ENCODE results near the gene IGSF21. TPM values are rescaled to one million over a fixed set of nuclear protein-coding genes. Genes with fewer than 3 reads are reported as not detected.

The IGSF21 gene
- polyA plus RNA-seq, 2 donors = 0.06 to 0.13 TPM

GRCh38 chr1:18073066-18073642, 34.4 kb upstream of the IGSF21 start:
- no peaks in the 10 kb centered on the region for H3K27me3 ChIP-seq (ENCODE audit: control insufficient read depth in 1 of 2, insufficient read depth in 2 of 2, low read length in 2 of 2)
- no peak overlapping the region for H3K27ac ChIP-seq (ENCODE audit: low read depth in 2 of 2, low read length in 1 of 2)
- H3K4me3 ChIP-seq (ENCODE audit: low read depth in 1 of 2, low read length in 2 of 2) = no peak overlapping the region
- no peaks in the 10 kb centered on the region for H3K4me1 ChIP-seq (ENCODE audit: control insufficient read depth in 2 of 2, insufficient read depth in 2 of 2, low read length in 1 of 2)
- H3K36me3 ChIP-seq (ENCODE audit: control insufficient read depth in 2 of 2, insufficient read depth in 2 of 2, low read length in 1 of 2) = no peaks in the 10 kb centered on the region
- no peaks in the 10 kb centered on the region for H3K9me3 ChIP-seq (ENCODE audit: control insufficient read depth in 2 of 2, insufficient read depth in 1 of 2, low read depth in 1 of 2, low read length in 1 of 2)
- 69% methylated on average over 11 of the region's 11 CpGs for WGBS, 2 donors

DNA sequence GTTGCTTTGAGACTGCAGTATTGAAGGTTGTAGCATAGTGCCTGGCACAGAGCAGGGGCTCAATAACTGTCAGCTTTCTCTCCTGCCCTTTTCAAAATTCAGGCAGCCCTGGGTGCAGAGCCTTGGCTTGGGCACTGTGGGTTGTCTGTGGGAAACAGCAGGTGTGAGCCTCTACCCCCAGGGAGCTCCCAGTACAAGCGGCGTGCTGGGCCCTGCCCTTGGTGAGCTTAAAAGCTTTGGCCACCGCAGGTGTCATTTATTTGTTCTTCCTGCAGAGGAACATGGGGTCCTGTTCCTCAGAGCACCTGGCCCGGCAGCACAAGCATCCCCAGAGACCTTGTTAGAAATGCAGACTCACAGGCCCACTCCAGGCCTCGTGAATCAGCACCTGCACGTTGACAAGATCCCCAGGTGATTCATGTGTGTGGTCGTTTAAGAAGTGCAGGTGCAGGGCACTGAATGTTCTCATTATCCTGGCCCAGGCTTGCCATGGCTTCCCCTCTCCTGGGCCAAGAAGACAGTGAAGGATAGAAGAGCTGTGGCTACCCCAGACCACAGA, 29.9 kb upstream of the IGSF21 start:
- 31 to 38% methylated on average over 7 of the region's 7 CpGs for WGBS, 2 donors
- H3K4me3 ChIP-seq (ENCODE audit: low read depth in 1 of 2, low read length in 2 of 2) = no peak overlapping the region
- H3K27me3 ChIP-seq (ENCODE audit: control insufficient read depth in 1 of 2, insufficient read depth in 2 of 2, low read length in 2 of 2) = no peaks in the 10 kb centered on the region
- H3K9me3 ChIP-seq (ENCODE audit: control insufficient read depth in 2 of 2, insufficient read depth in 1 of 2, low read depth in 1 of 2, low read length in 1 of 2) = no peaks in the 10 kb centered on the region
- no peaks in the 10 kb centered on the region for H3K4me1 ChIP-seq (ENCODE audit: control insufficient read depth in 2 of 2, insufficient read depth in 2 of 2, low read length in 1 of 2)
- no peaks in the 10 kb centered on the region for H3K36me3 ChIP-seq (ENCODE audit: control insufficient read depth in 2 of 2, insufficient read depth in 2 of 2, low read length in 1 of 2)
- no peak overlapping the region for H3K27ac ChIP-seq (ENCODE audit: low read depth in 2 of 2, low read length in 1 of 2)

DNA sequence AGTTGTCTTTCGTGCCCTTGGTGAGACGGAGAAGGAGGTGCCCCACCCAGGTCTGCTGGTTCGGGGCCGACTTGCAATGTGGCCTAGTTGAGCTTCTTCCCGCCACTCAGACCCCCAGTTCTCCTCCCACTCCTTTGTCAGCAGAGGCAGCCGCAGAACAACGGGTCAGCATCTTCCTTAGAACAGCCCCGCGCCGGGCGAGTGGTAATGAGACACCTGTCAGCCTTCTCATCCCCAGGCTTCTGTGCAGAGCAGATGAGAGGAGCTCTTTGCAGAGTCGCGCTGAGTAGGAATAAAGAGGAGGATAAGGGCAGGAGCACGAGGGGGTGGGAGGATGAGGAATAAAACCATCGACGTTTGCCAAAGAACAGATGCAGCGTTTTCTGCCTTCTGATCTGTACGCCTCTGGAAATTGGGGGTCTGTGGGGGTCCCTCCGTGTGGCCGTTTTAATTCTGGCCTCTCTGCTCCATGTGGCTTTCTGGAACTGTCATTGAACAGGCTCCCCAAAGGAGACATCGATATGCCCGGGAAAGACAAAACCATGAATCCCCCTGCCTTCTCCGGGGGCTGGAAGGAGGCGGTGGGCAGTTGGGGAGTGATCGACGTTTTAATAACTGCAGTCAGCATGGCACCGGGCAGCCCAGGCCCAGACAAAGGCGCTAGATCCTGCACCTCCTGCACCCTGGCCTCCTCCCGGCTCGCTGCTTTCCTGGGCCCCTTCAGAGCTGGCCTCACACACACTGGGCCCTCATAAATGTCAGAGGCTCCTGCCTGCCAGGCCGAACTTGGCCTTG, 27.5 kb upstream of the IGSF21 start:
- no peaks in the 10 kb centered on the region for H3K27me3 ChIP-seq (ENCODE audit: control insufficient read depth in 1 of 2, insufficient read depth in 2 of 2, low read length in 2 of 2)
- 75 to 76% methylated on average over 31 of the region's 31 CpGs for WGBS, 2 donors

GRCh38 chr1:18085387-18086074, 22.1 kb upstream of the IGSF21 start:
- no peaks in the 10 kb centered on the region for H3K4me1 ChIP-seq (ENCODE audit: control insufficient read depth in 2 of 2, insufficient read depth in 2 of 2, low read length in 1 of 2)
- WGBS, 2 donors = 66 to 67% methylated on average over 5 of the region's 5 CpGs
- no peaks in the 10 kb centered on the region for H3K9me3 ChIP-seq (ENCODE audit: control insufficient read depth in 2 of 2, insufficient read depth in 1 of 2, low read depth in 1 of 2, low read length in 1 of 2)
- H3K36me3 ChIP-seq (ENCODE audit: control insufficient read depth in 2 of 2, insufficient read depth in 2 of 2, low read length in 1 of 2) = no peaks in the 10 kb centered on the region
- no peak overlapping the region for H3K4me3 ChIP-seq (ENCODE audit: low read depth in 1 of 2, low read length in 2 of 2)
- H3K27ac ChIP-seq (ENCODE audit: low read depth in 2 of 2, low read length in 1 of 2) = no peak overlapping the region
- peaks cover 0 to 4% of the 10 kb centered on the region in 2 donors for H3K27me3 ChIP-seq (ENCODE audit: control insufficient read depth in 1 of 2, insufficient read depth in 2 of 2, low read length in 2 of 2)

More for the DNA sequence above, 27.5 kb upstream of the IGSF21 start:
- Histone ChIP-seq H3K4me1 (ENCODE audit: control insufficient read depth in 2 of 2, insufficient read depth in 2 of 2, low read length in 1 of 2) (no peaks in the 10 kb centered on the region), H3K27ac (ENCODE audit: low read depth in 2 of 2, low read length in 1 of 2) (no peak overlapping the region), H3K4me3 (ENCODE audit: low read depth in 1 of 2, low read length in 2 of 2) (no peak overlapping the region), H3K36me3 (ENCODE audit: control insufficient read depth in 2 of 2, insufficient read depth in 2 of 2, low read length in 1 of 2) (no peaks in the 10 kb centered on the region), H3K9me3 (ENCODE audit: control insufficient read depth in 2 of 2, insufficient read depth in 1 of 2, low read depth in 1 of 2, low read length in 1 of 2) (no peaks in the 10 kb centered on the region)

DNA sequence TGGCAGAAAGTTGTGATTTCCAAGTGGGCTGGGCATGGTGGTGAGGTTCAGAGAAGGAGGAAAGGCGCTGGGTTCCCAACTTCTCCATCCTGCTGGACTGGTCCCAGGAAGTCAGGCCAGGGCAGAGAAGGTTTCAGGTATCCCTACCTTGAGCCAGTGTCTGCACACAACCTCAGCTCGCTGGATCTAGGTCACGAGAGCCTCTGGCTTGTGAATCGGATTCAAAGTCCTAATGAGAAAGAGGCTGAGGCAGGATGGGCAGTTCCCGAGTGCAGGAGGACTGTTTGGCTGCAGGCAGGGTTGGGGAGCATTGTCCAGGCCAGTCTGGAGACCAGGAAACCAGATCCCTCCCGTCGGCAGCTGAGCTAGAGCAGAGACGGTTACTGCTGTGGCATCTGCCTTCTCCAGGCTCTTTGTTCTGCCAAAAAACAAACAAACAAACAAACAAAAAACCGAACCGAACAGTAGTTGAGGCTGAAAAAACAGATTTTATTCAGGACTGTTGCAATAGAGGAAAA, 19.5 kb upstream of the IGSF21 start:
- Histone ChIP-seq H3K27ac (ENCODE audit: low read depth in 2 of 2, low read length in 1 of 2) (no peak overlapping the region), H3K27me3 (ENCODE audit: control insufficient read depth in 1 of 2, insufficient read depth in 2 of 2, low read length in 2 of 2) (peaks cover 0 to 4% of the 10 kb centered on the region in 2 donors), H3K4me3 (ENCODE audit: low read depth in 1 of 2, low read length in 2 of 2) (no peak overlapping the region), H3K4me1 (ENCODE audit: control insufficient read depth in 2 of 2, insufficient read depth in 2 of 2, low read length in 1 of 2) (no peaks in the 10 kb centered on the region), H3K9me3 (ENCODE audit: control insufficient read depth in 2 of 2, insufficient read depth in 1 of 2, low read depth in 1 of 2, low read length in 1 of 2) (no peaks in the 10 kb centered on the region), H3K36me3 (ENCODE audit: control insufficient read depth in 2 of 2, insufficient read depth in 2 of 2, low read length in 1 of 2) (no peaks in the 10 kb centered on the region)
- WGBS, 2 donors = 25 to 27% methylated on average over 10 of the region's 10 CpGs

GRCh38 chr1:18089488-18089887, 18.1 kb upstream of the IGSF21 start:
- Histone ChIP-seq H3K9me3 (ENCODE audit: control insufficient read depth in 2 of 2, insufficient read depth in 1 of 2, low read depth in 1 of 2, low read length in 1 of 2) (no peaks in the 10 kb centered on the region), H3K4me3 (ENCODE audit: low read depth in 1 of 2, low read length in 2 of 2) (no peak overlapping the region), H3K36me3 (ENCODE audit: control insufficient read depth in 2 of 2, insufficient read depth in 2 of 2, low read length in 1 of 2) (no peaks in the 10 kb centered on the region), H3K27ac (ENCODE audit: low read depth in 2 of 2, low read length in 1 of 2) (no peak overlapping the region), H3K27me3 (ENCODE audit: control insufficient read depth in 1 of 2, insufficient read depth in 2 of 2, low read length in 2 of 2) (peaks cover 0 to 4% of the 10 kb centered on the region in 2 donors), H3K4me1 (ENCODE audit: control insufficient read depth in 2 of 2, insufficient read depth in 2 of 2, low read length in 1 of 2) (no peaks in the 10 kb centered on the region)
- WGBS, 2 donors = 97 to 100% methylated on average over 1 of the region's 1 CpG

DNA sequence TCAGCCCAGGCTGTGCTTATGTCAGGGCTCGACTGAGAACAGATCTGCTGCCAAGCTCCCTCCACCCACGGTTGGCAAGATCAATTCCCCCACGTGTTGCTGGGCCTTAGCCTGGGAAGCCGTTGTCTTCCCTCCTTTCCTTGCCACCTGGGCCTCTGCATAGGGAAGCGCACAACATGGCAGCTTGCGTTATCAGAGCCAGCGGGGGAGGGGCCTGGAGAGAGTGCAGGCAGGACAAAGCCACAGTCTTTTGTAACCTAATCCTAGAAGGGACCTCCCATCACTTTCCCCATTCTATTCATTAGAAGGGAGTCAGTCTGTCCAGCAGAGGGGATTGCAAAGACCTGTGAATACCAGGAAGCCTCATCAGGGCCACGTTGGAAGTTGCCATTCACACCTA, 17.0 kb upstream of the IGSF21 start:
- Histone ChIP-seq H3K27me3 (ENCODE audit: control insufficient read depth in 1 of 2, insufficient read depth in 2 of 2, low read length in 2 of 2) (peaks cover 0 to 4% of the 10 kb centered on the region in 2 donors), H3K9me3 (ENCODE audit: control insufficient read depth in 2 of 2, insufficient read depth in 1 of 2, low read depth in 1 of 2, low read length in 1 of 2) (no peaks in the 10 kb centered on the region), H3K36me3 (ENCODE audit: control insufficient read depth in 2 of 2, insufficient read depth in 2 of 2, low read length in 1 of 2) (no peaks in the 10 kb centered on the region), H3K4me1 (ENCODE audit: control insufficient read depth in 2 of 2, insufficient read depth in 2 of 2, low read length in 1 of 2) (no peaks in the 10 kb centered on the region), H3K4me3 (ENCODE audit: low read depth in 1 of 2, low read length in 2 of 2) (no peak overlapping the region), H3K27ac (ENCODE audit: low read depth in 2 of 2, low read length in 1 of 2) (no peak overlapping the region)
- 19 to 30% methylated on average over 8 of the region's 8 CpGs for WGBS, 2 donors

DNA sequence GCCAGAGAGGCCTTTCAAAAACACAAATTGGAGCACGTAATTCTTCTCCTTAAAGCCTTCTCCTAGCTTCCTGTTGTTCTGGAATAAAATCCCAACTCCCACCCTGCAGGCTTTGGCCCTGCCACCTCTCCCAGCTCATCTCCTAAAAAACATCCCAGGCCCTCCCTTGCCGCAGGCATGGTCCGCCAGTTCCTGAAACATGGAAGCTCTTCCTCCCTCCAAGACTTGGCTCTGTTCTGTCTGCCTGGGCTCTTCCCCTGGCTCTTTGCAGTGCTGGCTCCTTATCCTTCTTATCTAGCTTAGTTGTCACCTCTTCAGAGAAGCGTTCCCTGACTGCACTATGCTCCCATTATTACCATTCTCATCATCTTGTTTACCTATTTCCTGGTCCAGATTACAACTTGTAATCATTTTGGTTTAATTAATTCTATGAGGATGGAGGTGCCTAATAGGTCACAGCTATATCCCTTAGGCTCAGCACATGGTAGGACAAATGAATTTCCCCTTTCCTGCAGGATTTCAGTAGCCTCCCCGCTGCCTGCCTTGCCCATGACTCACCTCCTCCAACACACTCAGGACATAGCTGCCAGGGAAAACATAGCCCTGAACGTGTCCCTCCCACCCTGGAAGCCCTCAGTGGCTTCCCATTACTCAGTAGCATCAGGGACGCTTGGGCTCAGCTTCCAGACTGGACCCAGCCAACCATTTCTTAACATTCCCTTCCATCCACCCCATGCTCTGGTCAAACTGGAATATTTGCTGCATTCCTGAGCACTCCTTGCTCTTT, 15.7 kb upstream of the IGSF21 start:
- H3K27ac ChIP-seq (ENCODE audit: low read depth in 2 of 2, low read length in 1 of 2) = no peak overlapping the region

DNA sequence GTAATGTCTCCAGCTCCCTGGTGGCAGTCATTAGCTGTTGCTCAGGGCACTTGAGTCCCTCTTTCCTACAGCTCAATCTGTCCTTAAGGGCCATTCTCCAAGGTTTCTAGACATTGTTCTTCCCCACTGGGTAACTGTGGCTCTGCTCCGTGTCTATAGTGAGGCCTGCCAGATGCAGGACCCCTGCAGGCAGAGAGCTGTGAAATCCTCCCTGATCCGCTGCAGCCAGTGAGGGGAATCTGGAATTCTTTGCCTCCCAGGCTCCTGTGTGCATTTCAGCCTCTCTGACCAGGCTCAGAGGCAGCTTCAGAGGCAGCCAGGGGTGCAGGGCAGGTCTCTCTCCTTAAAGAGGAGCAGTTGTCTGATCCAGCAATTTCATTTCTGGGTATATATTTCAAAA, 14.4 kb upstream of the IGSF21 start:
- Histone ChIP-seq H3K9me3 (ENCODE audit: control insufficient read depth in 2 of 2, insufficient read depth in 1 of 2, low read depth in 1 of 2, low read length in 1 of 2) (no peaks in the 10 kb centered on the region), H3K27me3 (ENCODE audit: control insufficient read depth in 1 of 2, insufficient read depth in 2 of 2, low read length in 2 of 2) (no peaks in the 10 kb centered on the region), H3K4me1 (ENCODE audit: control insufficient read depth in 2 of 2, insufficient read depth in 2 of 2, low read length in 1 of 2) (no peaks in the 10 kb centered on the region), H3K27ac (ENCODE audit: low read depth in 2 of 2, low read length in 1 of 2) (no peak overlapping the region), H3K36me3 (ENCODE audit: control insufficient read depth in 2 of 2, insufficient read depth in 2 of 2, low read length in 1 of 2) (no peaks in the 10 kb centered on the region), H3K4me3 (ENCODE audit: low read depth in 1 of 2, low read length in 2 of 2) (no peak overlapping the region)
- WGBS, 2 donors = 39% methylated on average over 2 of the region's 2 CpGs

More for the DNA sequence above, 15.7 kb upstream of the IGSF21 start:
- H3K9me3 ChIP-seq (ENCODE audit: control insufficient read depth in 2 of 2, insufficient read depth in 1 of 2, low read depth in 1 of 2, low read length in 1 of 2) = no peaks in the 10 kb centered on the region
- no peaks in the 10 kb centered on the region for H3K4me1 ChIP-seq (ENCODE audit: control insufficient read depth in 2 of 2, insufficient read depth in 2 of 2, low read length in 1 of 2)
- H3K36me3 ChIP-seq (ENCODE audit: control insufficient read depth in 2 of 2, insufficient read depth in 2 of 2, low read length in 1 of 2) = no peaks in the 10 kb centered on the region
- WGBS, 2 donors = 45 to 47% methylated on average over 7 of the region's 7 CpGs
- H3K4me3 ChIP-seq (ENCODE audit: low read depth in 1 of 2, low read length in 2 of 2) = no peak overlapping the region
- H3K27me3 ChIP-seq (ENCODE audit: control insufficient read depth in 1 of 2, insufficient read depth in 2 of 2, low read length in 2 of 2) = no peaks in the 10 kb centered on the region
